Neural cell (in vitro differentiated cells): ENCODE results near the gene S100A8. TPM values are rescaled to one million over a fixed set of nuclear protein-coding genes. Genes with fewer than 3 reads are reported as not detected.
A peak's percentile ranks its signal among the peaks of the same experiment; 100 is the strongest.
"Not testable (repeated sequence)": the region's sequence is repeated elsewhere in the genome, so short reads cannot be mapped to it uniquely, and the experiment has no call there.

Experiments
- H2AFZ ChIP-seq: fragments of 200-600, 300-800 bp; sonication (generic), shearing (Covaris generic); 2 replicates; pipeline ENCODE4 v1.6.0; 2014; ENCODE audit warnings: low read depth, mild to moderate bottlenecking, antibody characterized with exemption, low read length, moderate library complexity
- H3F3A ChIP-seq: fragments of 200-600 bp; shearing (Covaris generic); 2 replicates; pipeline ENCODE4 v1.6.1; 2016; ENCODE audit warnings: mild to moderate bottlenecking, moderate library complexity, mixed read lengths, antibody characterized with exemption, low read length; ENCODE audit not compliant: insufficient read depth, poor library complexity, severe bottlenecking
- H3K27ac ChIP-seq: fragments of 200-600, 300-800 bp; sonication (generic), shearing (Covaris generic); 2 replicates; pipeline ENCODE4 v1.5.1; 2014; ENCODE audit warnings: mild to moderate bottlenecking, low read length, moderate library complexity
- H3K27me3 ChIP-seq: fragments of 300-800, 200-600 bp; sonication (generic), shearing (Covaris generic); 2 replicates; pipeline ENCODE4 v1.6.0; 2014; ENCODE audit warnings: mild to moderate bottlenecking, low read depth, low read length, moderate library complexity; ENCODE audit not compliant: insufficient read depth
- H3K36me3 ChIP-seq: fragments of 300-800, 200-600 bp; sonication (generic), shearing (Covaris generic); 2 replicates; pipeline ENCODE4 v1.5.1; 2014; ENCODE audit warnings: mild to moderate bottlenecking, antibody characterized with exemption, low read length, moderate library complexity; ENCODE audit not compliant: insufficient read depth
- H3K4me2 ChIP-seq: fragments of 300-800, 200-600 bp; sonication (generic), shearing (Covaris generic); 2 replicates; pipeline ENCODE4 v1.6.0; 2014; ENCODE audit warnings: mild to moderate bottlenecking, low read length
- H3K4me3 ChIP-seq: fragments of 300-800, 200-600 bp; sonication (generic), shearing (Covaris generic); 2 replicates; pipeline ENCODE4 v1.5.1; 2014; ENCODE audit warnings: mild to moderate bottlenecking, low read length, moderate library complexity
- H3K79me2 ChIP-seq: fragments of 200-600 bp; shearing (Covaris generic); replicated peaks from 2 replicates; pipeline ENCODE4 v1.6.0; 2014; ENCODE audit warnings: mild to moderate bottlenecking, low read length, moderate library complexity; ENCODE audit not compliant: insufficient read depth
- H3K9ac ChIP-seq: fragments of 300-800, 200-600 bp; sonication (generic), shearing (Covaris generic); 2 replicates; pipeline ENCODE4 v1.6.1; 2016; ENCODE audit warnings: mild to moderate bottlenecking, low read length, mixed read lengths
- H3K9me2 ChIP-seq: fragments of 200-600 bp; shearing (Covaris generic); 2 replicates; pipeline ENCODE4 v1.6.1; 2016; ENCODE audit warnings: mild to moderate bottlenecking, low read length, mixed read lengths; ENCODE audit not compliant: insufficient read depth
- H3K9me3 ChIP-seq: fragments of 200-600, 300-800 bp; sonication (generic), shearing (Covaris generic); 2 replicates; pipeline ENCODE4 v1.6.1; 2016; ENCODE audit warnings: mild to moderate bottlenecking, mixed run types, low read length, moderate library complexity, mixed read lengths
- H4K20me1 ChIP-seq: fragments of 200-600 bp; shearing (Covaris generic); 2 replicates; pipeline ENCODE4 v1.6.1; 2016; ENCODE audit warnings: mild to moderate bottlenecking, mixed run types; ENCODE audit not compliant: insufficient read depth
- EP300 ChIP-seq: fragments of 450-650 bp; conservative IDR thresholded peaks from 2 replicates; pipeline ENCODE4 v1.6.1; 2014; ENCODE audit warnings: antibody characterized with exemption, mild to moderate bottlenecking, moderate library complexity; ENCODE audit not compliant: poor library complexity, severe bottlenecking
- MXI1 ChIP-seq: fragments of 450-650 bp; conservative IDR thresholded peaks from 2 replicates; pipeline ENCODE4 v1.6.1; 2014; ENCODE audit warnings: antibody characterized with exemption, mild to moderate bottlenecking; ENCODE audit not compliant: poor library complexity, severe bottlenecking
- REST ChIP-seq: IDR thresholded peaks from 2 replicates; pipeline ENCODE4 v1.6.1; 2012; ENCODE audit warnings: borderline replicate concordance
- TAF1 ChIP-seq: IDR thresholded peaks from 2 replicates; pipeline ENCODE4 v1.6.1; 2012; ENCODE audit warnings: low read depth
- polyA plus RNA-seq: library from polyadenylated mRNA; depleted of rRNA; stranded (reverse); fragments of >200 nt; gene quantifications from 2 replicates; pipeline ENCODE4 v1.2.3, GENCODE V29; 2014

Gene S100A8
- polyA plus RNA-seq, 1 donor from 2014 or later, result not detected

- Histone ChIP-seq H3K27me3 (peaks cover 17% of the 10 kb centered on the region), H3K9ac (no peak overlapping the region), H3F3A (no peaks in the 10 kb centered on the region), H3K9me3 (no peaks in the 10 kb centered on the region), H2AFZ (no peak overlapping the region), H4K20me1 (no peaks in the 10 kb centered on the region), H3K4me3 (no peak overlapping the region), H3K36me3 (no peaks in the 10 kb centered on the region), H3K27ac (no peak overlapping the region), H3K79me2 (no peaks in the 10 kb centered on the region), H3K9me2 (no peaks in the 10 kb centered on the region), H3K4me2 (no peak overlapping the region)
- peak; percentile 92 for TF ChIP-seq REST
- no peak for TF ChIP-seq TAF1
Observed at GRCh38 chr1:153422450-153423068, 31.7 kb upstream of the S100A8 start.

GRCh38 chr1:153420306-153420705 is 29.4 kb upstream of the S100A8 start:
- Histone ChIP-seq H3K79me2 (no peaks in the 10 kb centered on the region), H3K36me3 (no peaks in the 10 kb centered on the region), H4K20me1 (no peaks in the 10 kb centered on the region), H3K4me2 (no peak overlapping the region), H3K27ac (no peak overlapping the region), H3K27me3 (peaks cover 11% of the 10 kb centered on the region), H2AFZ (no peak overlapping the region), H3K9me2 (no peaks in the 10 kb centered on the region), H3F3A (no peaks in the 10 kb centered on the region), H3K4me3 (no peak overlapping the region), H3K9me3 (no peaks in the 10 kb centered on the region), H3K9ac (no peak overlapping the region)
- TF ChIP-seq EP300, result no peak
- no peak for TF ChIP-seq MXI1

- H3K4me2 ChIP-seq, H2AFZ ChIP-seq, H3K4me3 ChIP-seq, H3K9me3 ChIP-seq, H3K9ac ChIP-seq, H3K36me3 ChIP-seq, H3F3A ChIP-seq, H4K20me1 ChIP-seq, H3K27ac ChIP-seq, H3K79me2 ChIP-seq, H3K9me2 ChIP-seq: not testable (repeated sequence)
- H3K27me3 ChIP-seq, result peaks cover 11% of the 10 kb centered on the region
Observed at GRCh38 chr1:153419436-153419793, 28.5 kb upstream of the S100A8 start.

- H3K27ac ChIP-seq, H3K9me2 ChIP-seq, H3K36me3 ChIP-seq, H3F3A ChIP-seq, H2AFZ ChIP-seq, H3K9me3 ChIP-seq, H3K4me2 ChIP-seq, H3K9ac ChIP-seq, H3K4me3 ChIP-seq, H3K79me2 ChIP-seq, H4K20me1 ChIP-seq: not testable (repeated sequence)
- H3K27me3 ChIP-seq, result peaks cover 11% of the 10 kb centered on the region
Observed at GRCh38 chr1:153418758-153419435, 28.0 kb upstream of the S100A8 start.
